ENCODE measurements around the gene ARL14EP. TPM values are rescaled to one million over a fixed set of nuclear protein-coding genes. Genes with fewer than 3 reads are reported as not detected.
A peak's percentile ranks its signal among the peaks of the same experiment; 100 is the strongest.

ARL14EP gene
- total and polyA plus RNA-seq, 2 donors (not counting 3 experiments of a cell fraction or from before 2014, with no cell fraction given), result 9.6 to 16.7 TPM

- H2AFZ ChIP-seq (ENCODE audit: low read depth, low read length), result no peak overlapping the region
- no peak overlapping the region for H3K9ac ChIP-seq (replicated peaks; ENCODE audit: extremely low read depth, insufficient read depth, low read length)
- no peak overlapping the region for H3K4me3 ChIP-seq (replicated peaks in 1 of 3; ENCODE audit: insufficient read depth in 1 of 3, low read depth in 1 of 3, low read length in 3 of 3)
- DNase-seq (ENCODE audit: low read depth, low spot score) (peak; percentile 54), FAIRE-seq (peak; percentile 78)
- H3K27ac ChIP-seq (ENCODE audit: insufficient read depth, low read depth, low read length), result no peak overlapping the region
- TF ChIP-seq POLR2A (IDR thresholded peaks at IDR 0.05; ENCODE audit: low read depth, low read length) (no peak), CTCF (IDR thresholded peaks at IDR 0.05; ENCODE audit: extremely low read depth in 1 of 2, insufficient read depth in 1 of 2, low read depth in 1 of 2, low read length in 2 of 2) (peak; percentile 20 to 35)
- no peaks in the 10 kb centered on the region for H3K27me3 ChIP-seq (ENCODE audit: control insufficient read depth in 2 of 2, insufficient read depth in 2 of 2, low read length in 2 of 2)
- no peaks in the 10 kb centered on the region for H3K79me2 ChIP-seq (ENCODE audit: control insufficient read depth, insufficient read depth, low read length)
- H3K4me2 ChIP-seq (ENCODE audit: insufficient read depth, low read length), result no peak overlapping the region
- CTCF ChIA-PET, result interaction anchor here (0.6 to 1.7 kb wide), 2 partner anchors 12 to 1338 kb away, joined by 3 to 7 read pairs; no protein-coding TSS in a partner anchor
- no TSS peak for BruUV-seq (replicated peaks)
- POLR2A ChIA-PET, result no interaction called here
- no peaks in the 10 kb centered on the region for H3K9me1 ChIP-seq (replicated peaks; ENCODE audit: control insufficient read depth, extremely low read depth, insufficient read depth, low read length)
- H3K9me3 ChIP-seq (replicated peaks; ENCODE audit: control insufficient read depth, insufficient read depth, low read length), result no peaks in the 10 kb centered on the region
- intact Hi-C loops (cut with micrococcal nuclease), result loop anchor here (1.0 kb wide), 2 partner anchors 509 to 572 kb away; no protein-coding TSS in a partner anchor
- no peaks in the 10 kb centered on the region for H3K36me3 ChIP-seq (ENCODE audit: control insufficient read depth in 2 of 2, extremely low read depth in 1 of 2, insufficient read depth in 2 of 2, low read length in 2 of 2)
- no peaks in the 10 kb centered on the region for H3K4me1 ChIP-seq (ENCODE audit: control insufficient read depth, extremely low read depth, insufficient read depth, low read length)
- dilution Hi-C loops (cut with MboI; ENCODE audit: extremely low pct_ligation_motif_present, low sequenced_read_pairs), result no loop called here
- no peaks in the 10 kb centered on the region for H4K20me1 ChIP-seq (replicated peaks; ENCODE audit: control insufficient read depth, extremely low read depth, insufficient read depth, low read length)
These were observed 23.3 kb downstream of the ARL14EP start for GRCh38 chr11:30346068-30346688.

- FAIRE-seq (no peak), DNase-seq (ENCODE audit: low read depth, low spot score) (no peak)
- BruUV-seq (replicated peaks), result no TSS peak
- ChIA-PET POLR2A (no interaction called here), CTCF (interaction anchor here (0.7 to 1.5 kb wide), 3 partner anchors 507 to 568 kb away, joined by 3 to 5 read pairs (median 3); no protein-coding TSS in a partner anchor)
- TF ChIP-seq GATA2 (IDR thresholded peaks at IDR 0.05; ENCODE audit: insufficient read depth, insufficient read length, low read depth, low read length) (no peak), MAX (IDR thresholded peaks at IDR 0.05; ENCODE audit: insufficient read depth, insufficient read length) (no peak), FOS (IDR thresholded peaks at IDR 0.05; ENCODE audit: borderline replicate concordance, insufficient read depth, low read length) (no peak), JUN (IDR thresholded peaks at IDR 0.05; ENCODE audit: borderline replicate concordance, insufficient read depth, insufficient read length, low read depth) (no peak), CTCF (IDR thresholded peaks at IDR 0.05; ENCODE audit: extremely low read depth in 1 of 2, insufficient read depth in 1 of 2, low read depth in 1 of 2, low read length in 2 of 2) (no peak), POLR2A (IDR thresholded peaks at IDR 0.05; ENCODE audit: low read depth, low read length) (no peak), EZH2 (IDR thresholded peaks at IDR 0.05; ENCODE audit: borderline replicate concordance, low read depth, low read length, severe bottlenecking) (no peak), MYC (IDR thresholded peaks at IDR 0.05; ENCODE audit: low read depth, low read length) (no peak), POLR2AphosphoS5 (IDR thresholded peaks at IDR 0.05; ENCODE audit: insufficient read depth, low read depth, low read length) (no peak)
- H3K27ac ChIP-seq (ENCODE audit: insufficient read depth, low read depth, low read length), result no peak overlapping the region
- H3K4me3 ChIP-seq (replicated peaks in 1 of 3; ENCODE audit: insufficient read depth in 1 of 3, low read depth in 1 of 3, low read length in 3 of 3), result no peak overlapping the region
- no peaks in the 10 kb centered on the region for H3K27me3 ChIP-seq (ENCODE audit: control insufficient read depth in 2 of 2, insufficient read depth in 2 of 2, low read length in 2 of 2)
- no peaks in the 10 kb centered on the region for H3K9me3 ChIP-seq (replicated peaks; ENCODE audit: control insufficient read depth, insufficient read depth, low read length)
- H3K36me3 ChIP-seq (ENCODE audit: control insufficient read depth in 2 of 2, extremely low read depth in 1 of 2, insufficient read depth in 2 of 2, low read length in 2 of 2), result no peaks in the 10 kb centered on the region
- no peak overlapping the region for H3K4me2 ChIP-seq (ENCODE audit: insufficient read depth, low read length)
- dilution Hi-C loops (cut with MboI; ENCODE audit: extremely low pct_ligation_motif_present, low sequenced_read_pairs), result no loop called here
- no peaks in the 10 kb centered on the region for H3K9me1 ChIP-seq (replicated peaks; ENCODE audit: control insufficient read depth, extremely low read depth, insufficient read depth, low read length)
- H3K9ac ChIP-seq (replicated peaks; ENCODE audit: extremely low read depth, insufficient read depth, low read length), result no peak overlapping the region
- H2AFZ ChIP-seq (ENCODE audit: low read depth, low read length), result no peak overlapping the region
- no peaks in the 10 kb centered on the region for H4K20me1 ChIP-seq (replicated peaks; ENCODE audit: control insufficient read depth, extremely low read depth, insufficient read depth, low read length)
- no peaks in the 10 kb centered on the region for H3K79me2 ChIP-seq (ENCODE audit: control insufficient read depth, insufficient read depth, low read length)
- H3K4me1 ChIP-seq (ENCODE audit: control insufficient read depth, extremely low read depth, insufficient read depth, low read length), result no peaks in the 10 kb centered on the region
- intact Hi-C loops (cut with micrococcal nuclease), result no loop called here
These were observed 25.1 kb downstream of the ARL14EP start for GRCh38 chr11:30348035-30348434.
